GM04504 (cell line): ENCODE measurements around the gene TMEM45A.

Experiments
- DNase-seq: peaks from one replicate; pipeline ENCODE4 v3.0.0-alpha.2; 2012; ENCODE audit warnings: low read depth

The TMEM45A gene

DNA sequence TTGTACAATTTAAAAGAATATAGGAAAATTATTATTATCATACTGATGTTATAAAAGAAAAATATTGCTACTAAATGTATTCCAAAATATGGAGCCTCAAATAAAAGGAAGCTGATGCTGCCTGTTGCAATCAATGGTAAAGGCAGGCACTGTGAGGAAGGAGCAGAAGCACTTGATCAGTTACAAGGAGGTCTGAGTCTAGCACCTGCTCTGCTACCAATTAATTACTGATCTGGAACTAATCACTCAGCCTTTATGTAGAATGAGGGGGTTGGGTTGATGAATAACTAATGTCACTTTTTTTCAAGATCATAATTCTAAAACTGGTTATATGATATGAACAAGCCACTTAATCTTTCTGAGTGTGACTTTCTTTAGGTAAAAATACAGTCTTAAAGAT lies 122.5 kb downstream of the TMEM45A start:
- DNase-seq: no peak

DNA sequence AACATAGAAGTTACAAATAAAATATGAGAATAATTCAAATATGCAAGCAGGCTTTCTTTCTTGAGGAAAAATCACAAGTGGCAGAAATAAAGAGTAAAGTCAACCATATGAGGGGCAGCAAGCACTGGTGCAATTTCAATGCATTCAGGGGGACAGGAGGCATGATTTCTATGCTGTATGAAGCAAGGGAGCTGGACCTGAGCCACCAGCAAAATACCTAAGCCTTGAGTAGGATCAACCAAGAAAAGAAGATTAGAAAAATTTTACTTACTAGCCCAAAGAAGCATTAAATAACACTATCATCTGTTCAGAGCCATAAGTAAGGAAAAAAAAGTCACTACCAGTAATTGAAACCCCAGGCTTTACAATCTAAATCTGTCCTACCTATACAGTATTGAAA lies 123.3 kb downstream of the TMEM45A start:
- DNase-seq: no peak

DNA sequence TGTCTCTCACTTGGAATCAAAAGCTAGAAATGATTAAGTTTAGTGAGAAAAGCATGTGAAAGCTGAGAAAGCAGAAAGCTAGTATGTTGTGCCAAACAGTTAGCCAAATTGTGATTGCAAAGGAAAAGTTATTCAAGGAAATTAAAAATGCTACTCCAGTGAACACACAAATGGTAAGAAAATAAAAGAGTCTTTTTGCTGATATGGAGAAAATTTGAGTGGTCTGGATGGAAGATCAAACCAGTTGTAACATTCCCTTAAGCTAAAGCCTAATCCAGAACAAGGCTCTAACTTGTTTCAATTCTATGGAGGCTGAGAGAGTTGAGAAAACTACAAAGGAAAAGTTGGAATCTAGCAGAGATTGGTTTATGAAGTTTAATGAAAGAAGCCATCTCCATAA lies 128.8 kb downstream of the TMEM45A start:
- DNase-seq: no peak
